ENCODE results near the gene SLC25A11. TPM values are rescaled to one million over a fixed set of nuclear protein-coding genes. Genes with fewer than 3 reads are reported as not detected.

Gene SLC25A11
- polyA plus RNA-seq, 5 donors: 40.1 to 62.0 (median 46.2) TPM

DNA sequence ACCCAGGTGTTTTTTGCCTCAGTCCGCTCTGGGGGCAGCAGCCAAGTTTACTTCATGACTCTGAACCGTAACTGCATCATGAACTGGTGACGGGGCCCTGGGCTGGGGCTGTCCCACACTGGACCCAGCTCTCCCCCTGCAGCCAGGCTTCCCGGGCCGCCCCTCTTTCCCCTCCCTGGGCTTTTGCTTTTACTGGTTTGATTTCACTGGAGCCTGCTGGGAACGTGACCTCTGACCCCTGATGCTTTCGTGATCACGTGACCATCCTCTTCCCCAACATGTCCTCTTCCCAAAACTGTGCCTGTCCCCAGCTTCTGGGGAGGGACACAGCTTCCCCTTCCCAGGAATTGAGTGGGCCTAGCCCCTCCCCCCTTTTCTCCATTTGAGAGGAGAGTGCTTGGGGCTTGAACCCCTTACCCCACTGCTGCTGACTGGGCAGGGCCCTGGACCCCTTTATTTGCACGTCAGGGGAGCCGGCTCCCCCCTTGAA lies 42.6 kb downstream of the SLC25A11 start:
- no peak for DNase-seq

DNA sequence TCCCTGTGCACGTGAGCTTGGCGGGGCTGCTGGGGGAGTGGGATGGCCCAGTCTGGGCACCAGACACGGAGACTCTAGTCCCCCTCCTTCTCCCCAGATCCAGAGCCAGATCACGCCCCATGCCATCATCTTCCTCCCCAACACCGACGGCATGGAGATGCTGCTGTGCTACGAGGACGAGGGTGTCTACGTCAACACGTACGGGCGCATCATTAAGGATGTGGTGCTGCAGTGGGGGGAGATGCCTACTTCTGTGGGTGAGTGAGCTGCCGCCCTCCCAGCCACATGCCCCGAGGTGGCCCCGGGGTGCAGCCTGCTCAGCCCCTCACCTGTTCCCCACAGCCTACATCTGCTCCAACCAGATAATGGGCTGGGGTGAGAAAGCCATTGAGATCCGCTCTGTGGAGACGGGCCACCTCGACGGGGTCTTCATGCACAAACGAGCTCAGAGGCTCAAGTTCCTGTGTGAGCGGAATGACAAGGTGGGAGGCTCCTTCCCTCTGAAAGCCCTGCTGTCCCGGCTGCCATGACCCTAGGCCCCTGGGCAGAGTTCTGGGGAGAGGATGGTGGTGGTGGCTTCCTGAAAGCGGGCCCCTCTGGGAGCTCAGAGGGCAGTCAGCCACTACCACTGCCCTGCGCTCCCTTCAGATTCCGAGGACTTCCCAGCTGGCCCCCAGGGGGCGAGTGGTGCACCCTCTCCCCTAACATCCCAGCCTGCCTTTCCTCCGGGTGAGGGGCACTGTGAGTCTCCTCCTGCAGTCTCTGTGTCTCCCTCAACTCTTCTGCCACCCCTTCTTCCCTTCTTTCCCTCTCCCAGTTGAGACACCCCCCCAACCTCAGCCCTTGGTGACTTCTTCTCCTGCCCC lies 43.3 kb downstream of the SLC25A11 start:
- DNase-seq: no peak

DNA sequence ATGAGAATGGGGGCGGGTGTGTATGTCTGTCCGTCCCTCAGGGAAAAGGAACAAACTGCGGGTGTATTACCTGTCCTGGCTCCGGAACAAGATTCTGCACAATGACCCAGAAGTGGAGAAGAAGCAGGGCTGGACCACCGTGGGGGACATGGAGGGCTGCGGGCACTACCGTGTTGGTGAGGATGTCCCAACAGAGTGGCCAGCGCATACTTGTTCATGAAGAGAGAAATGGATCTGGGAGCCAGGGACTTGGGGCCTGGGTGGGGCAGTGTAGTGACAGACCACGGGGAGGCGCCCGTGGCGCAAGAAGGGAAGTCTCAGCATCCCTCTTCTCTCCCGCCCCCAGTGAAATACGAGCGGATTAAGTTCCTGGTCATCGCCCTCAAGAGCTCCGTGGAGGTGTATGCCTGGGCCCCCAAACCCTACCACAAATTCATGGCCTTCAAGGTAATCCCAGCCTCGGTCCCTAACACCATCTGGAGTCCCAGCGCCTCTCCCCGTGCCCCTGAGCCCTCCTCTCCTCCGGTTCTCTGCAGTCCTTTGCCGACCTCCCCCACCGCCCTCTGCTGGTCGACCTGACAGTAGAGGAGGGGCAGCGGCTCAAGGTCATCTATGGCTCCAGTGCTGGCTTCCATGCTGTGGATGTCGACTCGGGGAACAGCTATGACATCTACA lies 44.1 kb downstream of the SLC25A11 start:
- no peak for DNase-seq

DNA sequence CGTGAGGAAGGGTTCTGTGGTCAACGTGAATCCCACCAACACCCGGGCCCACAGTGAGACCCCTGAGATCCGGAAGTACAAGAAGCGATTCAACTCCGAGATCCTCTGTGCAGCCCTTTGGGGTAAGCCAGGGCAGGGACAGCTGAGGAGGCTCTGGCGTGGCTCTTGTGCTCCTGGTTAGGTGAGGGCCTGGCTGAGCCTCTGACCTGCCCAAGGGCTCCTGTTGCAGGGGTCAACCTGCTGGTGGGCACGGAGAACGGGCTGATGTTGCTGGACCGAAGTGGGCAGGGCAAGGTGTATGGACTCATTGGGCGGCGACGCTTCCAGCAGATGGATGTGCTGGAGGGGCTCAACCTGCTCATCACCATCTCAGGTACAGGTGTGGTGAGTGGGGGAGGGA lies 44.7 kb downstream of the SLC25A11 start:
- DNase-seq: no peak

DNA sequence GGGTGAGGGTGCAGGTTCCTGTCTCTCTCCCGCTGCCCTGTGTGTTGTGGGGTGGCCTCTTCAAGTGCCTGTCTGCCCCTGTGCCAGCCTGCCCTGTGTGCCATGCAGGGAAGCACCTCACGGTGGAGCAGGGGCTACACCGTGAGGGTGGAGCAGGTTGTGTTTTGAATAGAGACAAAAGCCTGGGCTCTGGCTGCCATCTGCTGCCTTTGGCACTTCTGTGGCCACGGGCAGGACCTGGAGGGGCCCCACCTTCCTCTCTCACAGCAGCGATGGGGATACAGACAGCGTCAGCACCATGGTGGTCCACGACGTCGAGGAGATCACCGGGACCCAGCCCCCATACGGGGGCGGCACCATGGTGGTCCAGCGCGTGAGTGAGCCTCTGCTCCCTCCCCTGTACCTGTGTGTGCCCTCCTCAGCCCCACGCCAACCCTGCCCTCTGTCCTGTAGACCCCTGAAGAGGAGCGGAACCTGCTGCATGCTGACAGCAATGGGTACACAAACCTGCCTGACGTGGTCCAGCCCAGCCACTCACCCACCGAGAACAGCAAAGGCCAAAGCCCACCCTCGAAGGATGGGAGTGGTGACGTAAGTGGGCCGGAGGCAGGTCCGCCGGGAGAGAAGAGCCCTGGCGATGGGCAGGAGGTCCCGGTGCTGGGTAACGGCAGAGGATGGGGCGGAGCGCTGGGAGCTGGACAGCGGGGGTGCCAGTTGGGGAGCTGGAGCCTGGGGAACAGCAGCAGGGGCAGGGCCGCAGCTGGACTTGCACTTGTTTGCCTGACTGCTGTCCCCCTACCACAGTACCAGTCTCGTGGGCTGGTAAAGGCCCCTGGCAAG lies 45.9 kb downstream of the SLC25A11 start:
- DNase-seq: no peak

DNA sequence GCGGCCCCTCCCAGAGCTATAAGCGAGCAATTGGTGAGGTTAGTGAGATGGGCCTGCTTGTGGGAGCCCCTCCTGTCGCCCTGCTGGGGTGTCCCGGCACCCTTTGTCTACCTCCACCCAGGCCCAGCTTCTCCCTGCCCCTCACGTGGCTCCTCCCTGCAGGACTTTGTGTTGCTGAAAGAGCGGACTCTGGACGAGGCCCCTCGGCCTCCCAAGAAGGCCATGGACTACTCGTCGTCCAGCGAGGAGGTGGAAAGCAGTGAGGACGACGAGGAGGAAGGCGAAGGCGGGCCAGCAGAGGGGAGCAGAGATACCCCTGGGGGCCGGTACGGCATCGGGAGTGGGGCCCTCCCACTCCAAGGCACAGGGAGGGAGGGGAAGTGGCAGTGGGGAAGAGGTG lies 46.6 kb downstream of the SLC25A11 start:
- no peak for DNase-seq

DNA sequence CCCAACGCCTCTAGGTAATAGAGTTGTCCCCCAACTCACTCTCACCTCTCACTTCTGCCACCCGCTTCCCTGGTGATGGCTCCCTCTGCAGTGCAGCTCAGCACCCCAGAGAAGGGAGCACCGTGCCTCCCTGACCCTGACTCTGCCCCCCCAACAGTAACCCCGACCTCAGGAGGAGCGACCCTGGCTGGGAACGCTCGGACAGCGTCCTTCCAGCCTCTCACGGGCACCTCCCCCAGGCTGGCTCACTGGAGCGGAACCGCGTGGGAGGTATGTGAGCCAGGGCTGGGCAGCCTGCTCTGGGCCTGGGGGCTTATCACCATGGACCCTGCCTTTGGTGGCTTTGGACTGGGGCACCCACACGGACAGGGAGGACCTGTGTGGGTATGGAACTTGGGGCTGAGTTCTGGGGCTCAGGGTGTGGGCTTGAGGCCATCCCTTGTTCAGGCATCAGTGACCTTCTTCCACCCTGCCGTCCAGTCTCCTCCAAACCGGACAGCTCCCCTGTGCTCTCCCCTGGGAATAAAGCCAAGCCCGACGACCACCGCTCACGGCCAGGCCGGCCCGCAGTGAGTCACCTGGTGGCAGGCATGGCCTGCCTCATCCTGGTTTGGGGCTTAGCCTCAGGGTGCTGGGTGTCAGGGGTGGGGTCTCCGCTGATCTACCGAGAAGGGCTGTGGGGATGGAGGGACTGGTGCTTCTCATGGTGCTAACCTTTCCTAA lies 47.2 kb downstream of the SLC25A11 start:
- DNase-seq: no peak

DNA sequence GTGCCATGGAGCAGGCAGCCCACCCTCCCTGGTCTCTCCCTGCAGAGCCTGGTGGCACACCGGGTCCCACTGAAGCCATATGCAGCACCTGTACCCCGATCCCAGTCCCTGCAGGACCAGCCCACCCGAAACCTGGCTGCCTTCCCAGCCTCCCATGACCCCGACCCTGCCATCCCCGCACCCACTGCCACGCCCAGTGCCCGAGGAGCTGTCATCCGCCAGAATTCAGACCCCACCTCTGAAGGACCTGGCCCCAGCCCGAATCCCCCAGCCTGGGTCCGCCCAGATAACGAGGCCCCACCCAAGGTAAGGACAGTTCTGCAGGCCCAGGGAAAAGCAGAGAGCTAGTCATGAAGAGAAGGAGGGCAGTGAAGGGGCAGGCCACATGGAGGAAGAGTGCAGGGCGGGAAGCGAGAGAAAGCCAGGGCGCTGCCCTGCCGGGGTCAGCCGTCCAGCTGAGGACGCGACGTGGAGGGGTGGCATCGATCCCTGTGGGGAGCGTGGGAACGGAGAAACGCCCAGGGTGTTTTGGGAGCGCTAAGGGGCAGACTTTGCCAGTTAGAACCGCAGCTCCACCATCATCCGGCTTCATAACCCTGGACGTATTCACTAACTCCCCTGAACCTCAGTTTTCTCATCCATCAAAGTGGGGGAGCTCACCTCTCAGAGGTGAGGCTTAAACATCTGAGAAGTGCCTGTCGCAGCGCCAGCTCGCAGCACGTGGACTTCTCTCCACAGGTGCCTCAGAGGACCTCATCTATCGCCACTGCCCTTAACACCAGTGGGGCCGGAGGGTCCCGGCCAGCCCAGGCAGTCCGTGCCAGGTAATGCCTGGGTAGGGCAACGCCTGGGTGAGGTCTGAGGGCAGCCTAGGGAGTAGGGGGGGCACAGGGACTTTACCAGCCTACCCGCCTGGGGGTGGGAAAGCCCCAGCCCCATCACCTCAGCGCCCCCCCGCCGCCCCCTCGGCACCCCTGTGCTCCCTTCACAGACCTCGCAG lies 48.1 kb downstream of the SLC25A11 start:
- no peak for DNase-seq

DNA sequence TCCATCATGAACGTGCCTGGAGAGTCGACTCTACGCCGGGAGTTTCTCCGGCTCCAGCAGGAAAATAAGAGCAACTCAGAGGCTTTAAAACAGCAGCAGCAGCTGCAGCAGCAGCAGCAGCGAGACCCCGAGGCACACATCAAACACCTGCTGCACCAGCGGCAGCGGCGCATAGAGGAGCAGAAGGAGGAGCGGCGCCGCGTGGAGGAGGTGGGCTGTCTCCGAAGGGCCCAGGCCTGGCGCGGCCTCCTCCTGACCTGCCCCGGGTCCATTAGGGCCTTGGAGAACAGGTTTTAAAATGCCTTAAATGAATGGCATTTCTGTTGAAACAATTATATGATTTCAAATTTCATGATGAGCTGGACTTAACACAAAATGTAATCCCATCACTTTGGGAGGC lies 52.3 kb downstream of the SLC25A11 start:
- DNase-seq: no peak

Other genes with a start within 250 kb of the SLC25A11 start
- 10 to 100 TPM; 32.8 to 56.6 (median 47.0) TPM for gene PELP1, start 235.9 kb downstream of the SLC25A11 start, polyA plus RNA-seq (ENCODE audit: insufficient read depth in 1 of 5, insufficient read length in 5 of 5, low replicate concordance in 1 of 5)
- 10 to 100 TPM; 39.2 to 56.5 (median 44.9) TPM for gene ARRB2, start 229.4 kb downstream of the SLC25A11 start, polyA plus RNA-seq (ENCODE audit: insufficient read depth in 1 of 5, insufficient read length in 5 of 5, low replicate concordance in 1 of 5)
- gene MED11, start 208.6 kb downstream of the SLC25A11 start, polyA plus RNA-seq (ENCODE audit: insufficient read depth in 1 of 5, insufficient read length in 5 of 5, low replicate concordance in 1 of 5): 10 to 100 TPM; 21.2 to 25.9 (median 24.0) TPM
- under 1 TPM; 0.34 to 0.87 (median 0.65) TPM for gene ZMYND15, start 200.2 kb downstream of the SLC25A11 start, polyA plus RNA-seq (ENCODE audit: insufficient read depth in 1 of 5, insufficient read length in 5 of 5, low replicate concordance in 1 of 5)
- gene CXCL16, start 200.1 kb downstream of the SLC25A11 start, polyA plus RNA-seq (ENCODE audit: insufficient read depth in 1 of 5, insufficient read length in 5 of 5, low replicate concordance in 1 of 5): 10 to 100 TPM; 12.1 to 24.4 (median 16.9) TPM
- not detected for gene TM4SF5, start 168.2 kb downstream of the SLC25A11 start, polyA plus RNA-seq (ENCODE audit: insufficient read depth in 1 of 5, insufficient read length in 5 of 5, low replicate concordance in 1 of 5)
- under 1 TPM in 4 of 5 donors, not detected in 1; 0.16 to 0.97 (median 0.35) TPM for gene VMO1, start 153.7 kb downstream of the SLC25A11 start, polyA plus RNA-seq (ENCODE audit: insufficient read depth in 1 of 5, insufficient read length in 5 of 5, low replicate concordance in 1 of 5)
- gene GLTPD2, start 151.1 kb downstream of the SLC25A11 start, polyA plus RNA-seq (ENCODE audit: insufficient read depth in 1 of 5, insufficient read length in 5 of 5, low replicate concordance in 1 of 5): 1 to 10 TPM in 3 of 5 donors, under 1 TPM in 2; 0.64 to 1.7 (median 1.0) TPM
- 100 to 1,000 TPM in 3 of 5 donors, 10 to 100 TPM in 2; 97.5 to 118 (median 100) TPM for gene PSMB6, start 143.9 kb downstream of the SLC25A11 start, polyA plus RNA-seq (ENCODE audit: insufficient read depth in 1 of 5, insufficient read length in 5 of 5, low replicate concordance in 1 of 5)
- gene PLD2, start 132.9 kb downstream of the SLC25A11 start, polyA plus RNA-seq (ENCODE audit: insufficient read depth in 1 of 5, insufficient read length in 5 of 5, low replicate concordance in 1 of 5): 10 to 100 TPM; 47.9 to 65.0 (median 60.6) TPM
- 10 to 100 TPM; 47.4 to 64.5 (median 57.3) TPM for gene MINK1, start 106.7 kb downstream of the SLC25A11 start, polyA plus RNA-seq (ENCODE audit: insufficient read depth in 1 of 5, insufficient read length in 5 of 5, low replicate concordance in 1 of 5)
- gene C17orf107, start 40.5 kb downstream of the SLC25A11 start, polyA plus RNA-seq (ENCODE audit: insufficient read depth in 1 of 5, insufficient read length in 5 of 5, low replicate concordance in 1 of 5): 1 to 10 TPM in 2 of 5 donors, under 1 TPM in 3; 0.52 to 1.8 (median 0.85) TPM
- 1 to 10 TPM in 2 of 5 donors, under 1 TPM in 3; 0.59 to 1.2 (median 0.94) TPM for gene CHRNE, start 36.9 kb downstream of the SLC25A11 start, polyA plus RNA-seq (ENCODE audit: insufficient read depth in 1 of 5, insufficient read length in 5 of 5, low replicate concordance in 1 of 5)
- 1 to 10 TPM; 2.4 to 3.5 (median 2.9) TPM for gene GP1BA, start 7.8 kb downstream of the SLC25A11 start, polyA plus RNA-seq (ENCODE audit: insufficient read depth in 1 of 5, insufficient read length in 5 of 5, low replicate concordance in 1 of 5)
- 100 to 1,000 TPM; 105 to 134 (median 122) TPM for gene RNF167, start 222 bp upstream of the SLC25A11 start, polyA plus RNA-seq (ENCODE audit: insufficient read depth in 1 of 5, insufficient read length in 5 of 5, low replicate concordance in 1 of 5)
- gene PFN1, start 8.5 kb upstream of the SLC25A11 start, polyA plus RNA-seq (ENCODE audit: insufficient read depth in 1 of 5, insufficient read length in 5 of 5, low replicate concordance in 1 of 5): 100 to 1,000 TPM; 315 to 670 (median 399) TPM
- gene ENO3, start 11.1 kb upstream of the SLC25A11 start, polyA plus RNA-seq (ENCODE audit: insufficient read depth in 1 of 5, insufficient read length in 5 of 5, low replicate concordance in 1 of 5): 100 to 1,000 TPM in 1 of 5 donors, 10 to 100 TPM in 4; 12.8 to 101 (median 15.4) TPM
- 10 to 100 TPM; 73.1 to 88.6 (median 76.3) TPM for gene SPAG7, start 27.8 kb upstream of the SLC25A11 start, polyA plus RNA-seq (ENCODE audit: insufficient read depth in 1 of 5, insufficient read length in 5 of 5, low replicate concordance in 1 of 5)
- gene CAMTA2, start 47.6 kb upstream of the SLC25A11 start, polyA plus RNA-seq (ENCODE audit: insufficient read depth in 1 of 5, insufficient read length in 5 of 5, low replicate concordance in 1 of 5): 10 to 100 TPM; 25.4 to 40.9 (median 32.4) TPM
- gene INCA1, start 57.5 kb upstream of the SLC25A11 start, polyA plus RNA-seq (ENCODE audit: insufficient read depth in 1 of 5, insufficient read length in 5 of 5, low replicate concordance in 1 of 5): 10 to 100 TPM in 2 of 5 donors, 1 to 10 TPM in 3; 7.1 to 10.9 (median 9.5) TPM
- gene KIF1C, start 57.9 kb upstream of the SLC25A11 start, polyA plus RNA-seq (ENCODE audit: insufficient read depth in 1 of 5, insufficient read length in 5 of 5, low replicate concordance in 1 of 5): 10 to 100 TPM; 51.1 to 80.4 (median 58.0) TPM
- gene SLC52A1, start 95.4 kb upstream of the SLC25A11 start, polyA plus RNA-seq (ENCODE audit: insufficient read depth in 1 of 5, insufficient read length in 5 of 5, low replicate concordance in 1 of 5): under 1 TPM; 0.17 to 0.27 (median 0.19) TPM
- gene ZFP3, start 138.4 kb upstream of the SLC25A11 start, polyA plus RNA-seq (ENCODE audit: insufficient read depth in 1 of 5, insufficient read length in 5 of 5, low replicate concordance in 1 of 5): 10 to 100 TPM in 1 of 5 donors, 1 to 10 TPM in 4; 8.1 to 11.8 (median 9.2) TPM
- gene ZNF232, start 171.8 kb upstream of the SLC25A11 start, polyA plus RNA-seq (ENCODE audit: insufficient read depth in 1 of 5, insufficient read length in 5 of 5, low replicate concordance in 1 of 5): 10 to 100 TPM; 17.6 to 46.8 (median 42.0) TPM
- 10 to 100 TPM in 3 of 5 donors, 1 to 10 TPM in 2; 1.8 to 16.7 (median 10.0) TPM for gene USP6, start 176.0 kb upstream of the SLC25A11 start, polyA plus RNA-seq (ENCODE audit: insufficient read depth in 1 of 5, insufficient read length in 5 of 5, low replicate concordance in 1 of 5)

Measured in right lung (tissue), 5 donors.